OCI-LY7 (cell line): ENCODE measurements around the gene EPS15. TPM values are rescaled to one million over a fixed set of nuclear protein-coding genes. Genes with fewer than 3 reads are reported as not detected.
"Not testable (repeated sequence)": the region's sequence is repeated elsewhere in the genome, so short reads cannot be mapped to it uniquely, and the experiment has no call there.

Experiments
- BruUV-seq: library from RNA; stranded (reverse); fragments of 400-500 nt; replicated peaks from 2 replicates; lab custom pipeline; 2021; lab: Mats Ljungman, UMichigan
- CTCF ChIA-PET: fragments of 300-600 bp; sonication (Branson Sonifier 250); formaldehyde crosslinking; loops from one replicate; lab custom pipeline; 2022; ENCODE audit warnings: antibody characterized with exemption; ENCODE audit not compliant: unreplicated experiment; lab: Charles Lee
- POLR2A ChIA-PET: fragments of 300-600 bp; sonication (Branson Sonifier 250); formaldehyde crosslinking; loops from one replicate; lab custom pipeline; 2022; ENCODE audit warnings: antibody characterized with exemption; lab: Charles Lee
- DNase-seq: peaks from one replicate; pipeline ENCODE4 v3.0.0-alpha.2; 2015; ENCODE audit warnings: low spot score
- H2AFZ ChIP-seq: fragments of 200-600 bp; sonication (generic), shearing (Covaris generic); 2 replicates; pipeline ENCODE4 v1.6.1; 2014; ENCODE audit warnings: mild to moderate bottlenecking, antibody characterized with exemption, low read length, moderate library complexity
- H3K27ac ChIP-seq: fragments of 200-600 bp; sonication (generic); 2 replicates; pipeline ENCODE4 v1.5.1; 2014; ENCODE audit warnings: mixed run types, low read depth, mild to moderate bottlenecking, moderate library complexity, low read length, inconsistent platforms; ENCODE audit not compliant: poor library complexity, severe bottlenecking
- H3K36me3 ChIP-seq: fragments of 200-600 bp; sonication (generic); 2 replicates; pipeline ENCODE4 v1.6.1; 2014; ENCODE audit warnings: mild to moderate bottlenecking, antibody characterized with exemption, low read length, moderate library complexity, mixed read lengths; ENCODE audit not compliant: insufficient read depth
- H3K4me1 ChIP-seq: fragments of 200-600 bp; sonication (generic); 2 replicates; pipeline ENCODE4 v1.5.1; 2014; ENCODE audit warnings: mild to moderate bottlenecking, low read length; ENCODE audit not compliant: insufficient read depth, poor library complexity, severe bottlenecking
- H3K4me2 ChIP-seq: fragments of 200-600 bp; sonication (generic); 2 replicates; pipeline ENCODE4 v1.6.1; 2014; ENCODE audit warnings: mild to moderate bottlenecking, low read length
- H3K4me3 ChIP-seq: fragments of 200-600 bp; sonication (generic); 2 replicates; pipeline ENCODE4 v1.5.1; 2014; ENCODE audit warnings: mild to moderate bottlenecking, low read depth, low read length; ENCODE audit not compliant: poor library complexity, severe bottlenecking
- H3K79me2 ChIP-seq: fragments of 200-600 bp; sonication (generic); 2 replicates; pipeline ENCODE4 v1.6.1; 2016; ENCODE audit warnings: low read depth, mild to moderate bottlenecking, low read length, moderate library complexity, mixed read lengths; ENCODE audit not compliant: insufficient read depth
- H3K9me2 ChIP-seq: fragments of 200-600 bp; sonication (generic); 2 replicates; pipeline ENCODE4 v1.6.1; 2016; ENCODE audit warnings: mild to moderate bottlenecking, low read length, mixed read lengths; ENCODE audit not compliant: insufficient read depth
- H3K9me3 ChIP-seq: fragments of 200-600 bp; sonication (generic); 2 replicates; pipeline ENCODE4 v1.6.1; 2014; ENCODE audit warnings: mild to moderate bottlenecking, mixed run types, low read length, mixed read lengths
- H4K20me1 ChIP-seq: fragments of 200-600 bp; sonication (generic); 2 replicates; pipeline ENCODE4 v1.6.1; 2014; ENCODE audit warnings: mild to moderate bottlenecking, antibody characterized with exemption, low read length, moderate library complexity, mixed read lengths; ENCODE audit not compliant: insufficient read depth
- EZH2phosphoT487 ChIP-seq: fragments of 200-600 bp; sonication (generic); IDR thresholded peaks from 2 replicates; pipeline ENCODE4 v1.6.1; 2018; ENCODE audit warnings: low read depth, borderline replicate concordance, mild to moderate bottlenecking, mixed run types, antibody characterized with exemption, low read length, moderate library complexity, mixed read lengths
- intact Hi-C: fragments of 100-400 bp; cut with micrococcal nuclease; formaldehyde crosslinking; loops from one replicate; pipeline ENCODE4 v1.10.0; 2022; ENCODE audit not compliant: unreplicated experiment
- total RNA-seq, 2 experiments: library from RNA; depleted of rRNA in 1 of 2; stranded (reverse); fragments of >200 nt in 1 of 2; shearing (Covaris generic) in 1 of 2; gene quantifications; 2 replicates each; pipeline ENCODE4 v1.2.3, GENCODE V29; 2014 to 2022
- TF ChIP-seq, protein P1 (sequence below): fragments of 200-600 bp; sonication (generic); conservative IDR thresholded peaks from 2 replicates; pipeline ENCODE4 v1.5.1; 2014; ENCODE audit warnings: mild to moderate bottlenecking, antibody characterized with exemption, low read length, moderate library complexity, mixed read lengths

EPS15 gene
- total RNA-seq, 2 experiments from 2014 or later = 23.8 to 73.2 TPM

GRCh38 chr1:51506537-51506936 lies 12.5 kb downstream of the EPS15 start:
- Histone ChIP-seq H3K9me2 (no peaks in the 10 kb centered on the region), H3K27ac (peak overlapping the region; percentile 12), H3K4me1 (peaks cover 54% of the 10 kb centered on the region), H3K9me3 (peaks cover 9% of the 10 kb centered on the region; the same call in 1 of the 2 replicates), H2AFZ (no peak overlapping the region), H3K4me2 (peak overlapping the region; percentile 48), H3K4me3 (peak overlapping the region; percentile 6), H3K79me2 (peaks cover 99% of the 10 kb centered on the region), H3K36me3 (peaks cover 38% of the 10 kb centered on the region), H4K20me1 (peaks cover 1% of the 10 kb centered on the region; the same call in 1 of the 2 replicates)
- no peak for TF ChIP-seq EZH2phosphoT487
- TF ChIP-seq, protein P1, sequence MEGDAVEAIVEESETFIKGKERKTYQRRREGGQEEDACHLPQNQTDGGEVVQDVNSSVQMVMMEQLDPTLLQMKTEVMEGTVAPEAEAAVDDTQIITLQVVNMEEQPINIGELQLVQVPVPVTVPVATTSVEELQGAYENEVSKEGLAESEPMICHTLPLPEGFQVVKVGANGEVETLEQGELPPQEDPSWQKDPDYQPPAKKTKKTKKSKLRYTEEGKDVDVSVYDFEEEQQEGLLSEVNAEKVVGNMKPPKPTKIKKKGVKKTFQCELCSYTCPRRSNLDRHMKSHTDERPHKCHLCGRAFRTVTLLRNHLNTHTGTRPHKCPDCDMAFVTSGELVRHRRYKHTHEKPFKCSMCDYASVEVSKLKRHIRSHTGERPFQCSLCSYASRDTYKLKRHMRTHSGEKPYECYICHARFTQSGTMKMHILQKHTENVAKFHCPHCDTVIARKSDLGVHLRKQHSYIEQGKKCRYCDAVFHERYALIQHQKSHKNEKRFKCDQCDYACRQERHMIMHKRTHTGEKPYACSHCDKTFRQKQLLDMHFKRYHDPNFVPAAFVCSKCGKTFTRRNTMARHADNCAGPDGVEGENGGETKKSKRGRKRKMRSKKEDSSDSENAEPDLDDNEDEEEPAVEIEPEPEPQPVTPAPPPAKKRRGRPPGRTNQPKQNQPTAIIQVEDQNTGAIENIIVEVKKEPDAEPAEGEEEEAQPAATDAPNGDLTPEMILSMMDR = no peak
- no TSS peak for BruUV-seq
- DNase-seq = peak; percentile 32
- ChIA-PET CTCF (no interaction called here), POLR2A (interaction anchor here (0.6 to 3.7 kb wide), 8 partner anchors 10 to 850 kb away, joined by 3 to 19 read pairs (median 4); no protein-coding TSS in a partner anchor)
- intact Hi-C loops = no loop called here

DNA sequence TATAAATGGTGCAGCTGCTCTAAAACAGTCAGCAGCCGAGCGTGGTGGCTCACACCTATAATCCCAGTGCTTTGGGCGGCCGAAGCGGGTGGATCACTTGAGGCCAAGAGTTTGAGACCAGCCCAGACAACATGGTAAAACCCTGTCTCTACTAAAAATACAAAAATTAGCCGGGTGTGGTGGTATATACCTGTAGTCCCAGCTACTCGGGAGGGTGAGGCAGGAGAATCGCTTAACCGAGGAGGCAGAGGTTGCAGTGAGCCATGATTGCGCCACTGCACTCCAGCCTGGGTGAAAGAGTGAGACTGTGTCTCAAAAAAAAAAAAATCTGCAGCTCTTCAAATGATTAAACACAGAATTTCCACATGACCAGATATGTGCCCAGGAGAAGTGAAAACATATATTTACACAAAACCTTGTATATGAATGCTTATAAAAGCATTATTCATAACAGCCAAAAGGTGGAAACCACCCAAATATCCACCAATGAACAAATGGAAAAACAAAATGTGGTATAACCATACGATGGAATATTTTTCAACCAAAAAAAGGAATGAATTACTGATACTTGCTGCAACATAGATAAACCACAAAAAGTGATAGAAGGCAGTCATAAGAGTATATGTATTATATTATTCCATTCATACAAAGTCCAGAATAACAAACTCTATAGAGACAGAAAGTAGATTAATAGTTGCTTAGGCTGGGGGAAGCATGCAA lies 14.1 kb downstream of the EPS15 start:
- DNase-seq = no peak
- Histone ChIP-seq H4K20me1 (no peaks in the 10 kb centered on the region; the same call in 1 of the 2 replicates), H3K36me3 (peaks cover 49% of the 10 kb centered on the region), H3K4me3 (peak overlapping the region; percentile 19), H3K4me1 (peaks cover 49% of the 10 kb centered on the region), H3K9me2 (no peaks in the 10 kb centered on the region), H3K9me3 (peaks cover 13% of the 10 kb centered on the region; the same call in 1 of the 2 replicates), H3K79me2 (peaks cover 96% of the 10 kb centered on the region), H3K27ac (no peak overlapping the region), H2AFZ (no peak overlapping the region), H3K4me2 (peak overlapping the region; percentile 40)
- POLR2A ChIA-PET = interaction anchor here (1.1 to 3.7 kb wide), 5 partner anchors 8 to 16 kb away, joined by 3 to 19 read pairs (median 6); no protein-coding TSS in a partner anchor
- CTCF ChIA-PET = no interaction called here
- BruUV-seq = no TSS peak
- intact Hi-C loops = no loop called here
- TF ChIP-seq EZH2phosphoT487 = no peak
- TF ChIP-seq, protein P1 = no peak

DNA sequence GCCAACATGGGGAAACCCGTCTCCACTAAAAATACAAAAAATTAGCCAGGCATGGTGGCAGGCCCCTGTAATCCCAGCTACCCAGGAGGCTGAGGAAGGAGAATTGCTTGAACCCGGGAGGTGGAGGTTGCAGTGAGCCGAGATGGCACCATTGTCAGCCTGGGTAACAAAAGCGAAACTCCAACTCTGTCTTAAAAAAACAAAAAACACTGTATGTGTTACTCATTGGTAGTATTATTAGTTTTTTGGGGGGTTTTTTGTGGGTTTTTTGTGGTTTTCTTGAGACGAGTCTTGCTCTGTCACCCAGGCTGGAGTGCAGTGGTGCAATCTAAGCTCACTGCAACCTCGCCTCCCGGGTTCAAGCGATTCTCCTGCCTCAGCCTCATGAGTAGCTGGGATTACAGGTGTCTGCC lies 17.8 kb downstream of the EPS15 start:
- H2AFZ ChIP-seq, H3K9me2 ChIP-seq, intact Hi-C loops, DNase-seq, H4K20me1 ChIP-seq, BruUV-seq, CTCF ChIA-PET: not testable (repeated sequence)
- Histone ChIP-seq H3K4me3 (peak overlapping the region; percentile 39), H3K79me2 (peaks cover 95% of the 10 kb centered on the region), H3K9me3 (peaks cover 22% of the 10 kb centered on the region; the same call in 1 of the 2 replicates), H3K27ac (peak overlapping the region; percentile 18), H3K4me2 (peak overlapping the region; percentile 43), H3K4me1 (peaks cover 34% of the 10 kb centered on the region), H3K36me3 (peaks cover 64% of the 10 kb centered on the region)
- POLR2A ChIA-PET = interaction anchor here (0.8 to 1.5 kb wide), 2 partner anchors 9 to 14 kb away, joined by 3 read pairs; no protein-coding TSS in a partner anchor
